ENCODE results near the gene CREB1. TPM values are rescaled to one million over a fixed set of nuclear protein-coding genes. Genes with fewer than 3 reads are reported as not detected.

The CREB1 gene
- total and polyA plus RNA-seq, 2 donors: 14.8 to 91.5 TPM

GRCh38 chr2:207539470-207539869, 9.7 kb downstream of the CREB1 start:
- no peak for DNase-seq (ENCODE audit: extremely low spot score)
- Histone ChIP-seq H3K4me1 (ENCODE audit: insufficient read depth) (no peaks in the 10 kb centered on the region), H3K36me3 (ENCODE audit: insufficient read depth) (no peaks in the 10 kb centered on the region), H3K27ac (ENCODE audit: low read depth) (no peak overlapping the region), H3K4me3 (ENCODE audit: low read depth, low read length) (no peak overlapping the region)
- 90% methylated on average over 2 of the region's 2 CpGs for WGBS

- 93% methylated on average over 2 of the region's 2 CpGs for WGBS
- Histone ChIP-seq H3K4me3 (ENCODE audit: low read depth, low read length) (no peak overlapping the region), H3K27ac (ENCODE audit: low read depth) (no peak overlapping the region), H3K4me1 (ENCODE audit: insufficient read depth) (no peaks in the 10 kb centered on the region), H3K36me3 (ENCODE audit: insufficient read depth) (no peaks in the 10 kb centered on the region)
- no peak for DNase-seq (ENCODE audit: extremely low spot score)
Observed at GRCh38 chr2:207540431-207540830, 10.7 kb downstream of the CREB1 start.

GRCh38 chr2:207541933-207542332, 12.2 kb downstream of the CREB1 start:
- no peaks in the 10 kb centered on the region for H3K4me1 ChIP-seq (ENCODE audit: insufficient read depth)
- H3K4me3 ChIP-seq (ENCODE audit: low read depth, low read length): no peak overlapping the region
- DNase-seq (ENCODE audit: extremely low spot score): no peak
- no peaks in the 10 kb centered on the region for H3K36me3 ChIP-seq (ENCODE audit: insufficient read depth)
- 96% methylated on average over 2 of the region's 2 CpGs for WGBS
- no peak overlapping the region for H3K27ac ChIP-seq (ENCODE audit: low read depth)

GRCh38 chr2:207543272-207543671, 13.5 kb downstream of the CREB1 start:
- H3K4me3 ChIP-seq (ENCODE audit: low read depth, low read length): no peak overlapping the region
- no peak overlapping the region for H3K27ac ChIP-seq (ENCODE audit: low read depth)
- WGBS: 88% methylated on average over 3 of the region's 3 CpGs
- DNase-seq (ENCODE audit: extremely low spot score): no peak
- H3K4me1 ChIP-seq (ENCODE audit: insufficient read depth): no peaks in the 10 kb centered on the region
- no peaks in the 10 kb centered on the region for H3K36me3 ChIP-seq (ENCODE audit: insufficient read depth)

- Histone ChIP-seq H3K4me1 (ENCODE audit: insufficient read depth) (no peaks in the 10 kb centered on the region), H3K27ac (ENCODE audit: low read depth) (no peak overlapping the region), H3K4me3 (ENCODE audit: low read depth, low read length) (no peak overlapping the region), H3K36me3 (ENCODE audit: insufficient read depth) (no peaks in the 10 kb centered on the region)
- no peak for DNase-seq (ENCODE audit: extremely low spot score)
Observed at GRCh38 chr2:207546822-207547221, 17.1 kb downstream of the CREB1 start.

- no peaks in the 10 kb centered on the region for H3K4me1 ChIP-seq (ENCODE audit: insufficient read depth)
- H3K4me3 ChIP-seq (ENCODE audit: low read depth, low read length): no peak overlapping the region
- no peak for DNase-seq (ENCODE audit: extremely low spot score)
- H3K36me3 ChIP-seq (ENCODE audit: insufficient read depth): no peaks in the 10 kb centered on the region
- no peak overlapping the region for H3K27ac ChIP-seq (ENCODE audit: low read depth)
- WGBS: 91% methylated on average over 2 of the region's 2 CpGs
Observed at GRCh38 chr2:207549145-207549544, 19.4 kb downstream of the CREB1 start.

GRCh38 chr2:207558079-207558491, 28.3 kb downstream of the CREB1 start:
- no peak for DNase-seq (ENCODE audit: extremely low spot score)
- H3K36me3 ChIP-seq (ENCODE audit: insufficient read depth): peaks cover 6% of the 10 kb centered on the region
- 48% methylated on average over 1 of the region's 1 CpG for WGBS
- H3K4me1 ChIP-seq (ENCODE audit: insufficient read depth): no peaks in the 10 kb centered on the region
- H3K27ac ChIP-seq (ENCODE audit: low read depth): no peak overlapping the region
- no peak overlapping the region for H3K4me3 ChIP-seq (ENCODE audit: low read depth, low read length)

- WGBS: 87% methylated on average over 6 of the region's 6 CpGs
Observed at GRCh38 chr2:207561386-207562080, 31.8 kb downstream of the CREB1 start.

GRCh38 chr2:207565736-207566500, 36.2 kb downstream of the CREB1 start:
- H3K36me3 ChIP-seq (ENCODE audit: insufficient read depth): peaks cover 6% of the 10 kb centered on the region
- H3K4me3 ChIP-seq (ENCODE audit: low read depth, low read length): no peak overlapping the region
- DNase-seq (ENCODE audit: extremely low spot score): no peak
- 85% methylated on average over 7 of the region's 7 CpGs for WGBS
- H3K27ac ChIP-seq (ENCODE audit: low read depth): no peak overlapping the region
- no peaks in the 10 kb centered on the region for H3K4me1 ChIP-seq (ENCODE audit: insufficient read depth)

More at GRCh38 chr2:207561386-207562080, 31.8 kb downstream of the CREB1 start:
- H3K27ac ChIP-seq (ENCODE audit: low read depth): no peak overlapping the region
- DNase-seq (ENCODE audit: extremely low spot score): no peak
- H3K4me3 ChIP-seq (ENCODE audit: low read depth, low read length): no peak overlapping the region
- H3K36me3 ChIP-seq (ENCODE audit: insufficient read depth): peaks cover 9% of the 10 kb centered on the region
- H3K4me1 ChIP-seq (ENCODE audit: insufficient read depth): no peaks in the 10 kb centered on the region

- DNase-seq (ENCODE audit: extremely low spot score): no peak
- no peak overlapping the region for H3K4me3 ChIP-seq (ENCODE audit: low read depth, low read length)
- no peaks in the 10 kb centered on the region for H3K4me1 ChIP-seq (ENCODE audit: insufficient read depth)
- peaks cover 9% of the 10 kb centered on the region for H3K36me3 ChIP-seq (ENCODE audit: insufficient read depth)
- no peak overlapping the region for H3K27ac ChIP-seq (ENCODE audit: low read depth)
Observed at GRCh38 chr2:207567671-207568070, 37.9 kb downstream of the CREB1 start.

- WGBS: 83% methylated on average over 3 of the region's 3 CpGs
- DNase-seq (ENCODE audit: extremely low spot score): no peak
- Histone ChIP-seq H3K4me3 (ENCODE audit: low read depth, low read length) (no peak overlapping the region), H3K27ac (ENCODE audit: low read depth) (no peak overlapping the region), H3K36me3 (ENCODE audit: insufficient read depth) (peaks cover 5% of the 10 kb centered on the region), H3K4me1 (ENCODE audit: insufficient read depth) (no peaks in the 10 kb centered on the region)
Observed at GRCh38 chr2:207571370-207571769, 41.6 kb downstream of the CREB1 start.

- Histone ChIP-seq H3K4me3 (ENCODE audit: low read depth, low read length) (no peak overlapping the region), H3K27ac (ENCODE audit: low read depth) (no peak overlapping the region), H3K4me1 (ENCODE audit: insufficient read depth) (no peaks in the 10 kb centered on the region), H3K36me3 (ENCODE audit: insufficient read depth) (peaks cover 2% of the 10 kb centered on the region)
- no peak for DNase-seq (ENCODE audit: extremely low spot score)
- WGBS: 94% methylated on average over 4 of the region's 4 CpGs
Observed at GRCh38 chr2:207584952-207585351, 55.2 kb downstream of the CREB1 start.

GRCh38 chr2:207587305-207587704, 57.5 kb downstream of the CREB1 start:
- H3K36me3 ChIP-seq (ENCODE audit: insufficient read depth): peaks cover 2% of the 10 kb centered on the region
- H3K27ac ChIP-seq (ENCODE audit: low read depth): no peak overlapping the region
- DNase-seq (ENCODE audit: extremely low spot score): no peak
- H3K4me1 ChIP-seq (ENCODE audit: insufficient read depth): no peaks in the 10 kb centered on the region
- no peak overlapping the region for H3K4me3 ChIP-seq (ENCODE audit: low read depth, low read length)
- WGBS: 99% methylated on average over 7 of the region's 7 CpGs

GRCh38 chr2:207589143-207589542, 59.4 kb downstream of the CREB1 start:
- no peak overlapping the region for H3K27ac ChIP-seq (ENCODE audit: low read depth)
- H3K4me3 ChIP-seq (ENCODE audit: low read depth, low read length): no peak overlapping the region
- no peak for DNase-seq (ENCODE audit: extremely low spot score)
- no peaks in the 10 kb centered on the region for H3K4me1 ChIP-seq (ENCODE audit: insufficient read depth)
- peaks cover 2% of the 10 kb centered on the region for H3K36me3 ChIP-seq (ENCODE audit: insufficient read depth)
